Natural killer cell (primary cell): ENCODE measurements around the gene CAPNS2. TPM values are rescaled to one million over a fixed set of nuclear protein-coding genes. Genes with fewer than 3 reads are reported as not detected.

Experiments
- ATAC-seq, 3 donors: fragments of 150-1000 bp in 2 of 3; fragments of 200-7000 bp in 1 of 3; cut with Tn5 transposase; 1 replicate in 1 of 3; 2 replicates in 2 of 3; pipeline ENCODE4 v1.10.0; 2021; ENCODE audit warnings: mild to moderate bottlenecking in 2 of 3, moderate library complexity in 2 of 3
- DNase-seq, 2 donors: peaks; one replicate each; pipeline versions ENCODE4 v3.0.0 to v3.0.0-alpha.2; 2013 to 2021; ENCODE audit warnings: mixed read lengths in 1 of 2
- H3K27ac ChIP-seq: one replicate; pipeline ENCODE4 v1.5.1; 2013; ENCODE audit warnings: mild to moderate bottlenecking, low read length
- H3K27me3 ChIP-seq: one replicate; pipeline ENCODE4 v1.6.1; 2013; ENCODE audit warnings: low read length; ENCODE audit not compliant: control insufficient read depth, insufficient read depth
- H3K36me3 ChIP-seq: one replicate; pipeline ENCODE4 v1.6.1; 2013; ENCODE audit warnings: low read length; ENCODE audit not compliant: control insufficient read depth, insufficient read depth
- H3K4me1 ChIP-seq: one replicate; pipeline ENCODE4 v1.6.1; 2013; ENCODE audit warnings: low read length; ENCODE audit not compliant: control insufficient read depth, insufficient read depth
- H3K4me3 ChIP-seq: one replicate; pipeline ENCODE4 v1.5.1; 2013; ENCODE audit warnings: low read length
- H3K9me3 ChIP-seq: one replicate; pipeline ENCODE4 v1.6.1; 2013; ENCODE audit warnings: low read length; ENCODE audit not compliant: control insufficient read depth, insufficient read depth
- H3K27ac Mint-ChIP-seq, 2 donors: one replicate each; pipeline ENCODE4 v1.8.0; 2022; ENCODE audit warnings: mild to moderate bottlenecking in 2 of 2, mixed read lengths in 2 of 2, moderate library complexity in 1 of 2
- H3K27me3 Mint-ChIP-seq, 2 donors: one replicate each; pipeline ENCODE4 v1.8.0; 2022; ENCODE audit warnings: low read depth in 2 of 2, mixed read lengths in 2 of 2
- H3K36me3 Mint-ChIP-seq: one replicate; pipeline ENCODE4 v1.8.0; 2022; ENCODE audit warnings: mixed read lengths
- H3K4me1 Mint-ChIP-seq, 2 donors: one replicate each; pipeline ENCODE4 v1.8.0; 2022; ENCODE audit warnings: mixed read lengths in 2 of 2
- H3K4me3 Mint-ChIP-seq: one replicate; pipeline ENCODE4 v1.8.0; 2022; ENCODE audit warnings: mild to moderate bottlenecking, moderate library complexity, mixed read lengths
- H3K9me3 Mint-ChIP-seq, 2 donors: one replicate each; pipeline ENCODE4 v1.8.0; 2022; ENCODE audit warnings: mixed read lengths in 2 of 2
- WGBS: methylation state at CpG from one replicate; pipeline ENCODE4 v1.1.7; 2013; ENCODE audit warnings: missing lambda C conversion rate; ENCODE audit not compliant: insufficient coverage; 5-methylcytosine and 5-hydroxymethylcytosine counted together
- intact Hi-C: fragments of 100-400 bp; cut with micrococcal nuclease; formaldehyde crosslinking; loops from one replicate; pipeline ENCODE4 v1.14.2; 2022
- total RNA-seq, 4 donors: library from RNA; stranded (reverse); fragments of 120-200 nt in 1 of 4; gene quantifications; one replicate each; pipeline versions ENCODE4 v1.2.3 to v1.2.4, GENCODE V29; 2013 to 2022
- TF ChIP-seq, protein P1 (sequence below): fragments of 200-600 bp; IDR thresholded peaks from one replicate; pipeline ENCODE4 v1.8.0; 2022; ENCODE audit warnings: antibody characterized with exemption

The CAPNS2 gene
- total RNA-seq, 3 donors from 2014 or later (not counting 1 experiment from before 2014, with no cell fraction given), result 0.60 TPM; not detected in 2

DNA sequence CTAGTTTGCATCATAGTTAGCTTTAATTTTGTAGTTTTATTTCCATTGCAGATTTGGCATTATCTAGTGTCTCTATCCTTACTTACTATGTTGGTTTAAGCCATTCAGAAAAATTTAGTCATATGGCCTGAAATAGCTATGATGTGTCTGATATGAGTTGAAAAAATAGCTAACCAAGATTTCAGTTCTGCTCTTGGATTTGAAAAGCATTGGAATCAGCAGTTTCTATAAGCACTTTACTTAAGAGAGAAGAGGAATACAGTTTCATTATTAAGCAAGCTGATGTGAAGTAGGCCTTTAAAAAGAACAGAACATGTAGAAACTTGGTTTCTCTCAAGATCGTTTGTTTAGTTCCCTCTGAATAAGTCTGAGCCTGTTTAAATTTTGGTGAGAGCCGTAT, 31.7 kb upstream of the CAPNS2 start:
- H3K36me3 Mint-ChIP-seq, result no peaks in the 10 kb centered on the region
- 82% methylated on average over 2 of the region's 2 CpGs for WGBS
- no peak for ATAC-seq
- Histone ChIP-seq H3K27me3 (no peaks in the 10 kb centered on the region), H3K27ac (no peak overlapping the region), H3K4me3 (no peak overlapping the region), H3K4me1 (no peaks in the 10 kb centered on the region), H3K36me3 (no peaks in the 10 kb centered on the region), H3K9me3 (no peaks in the 10 kb centered on the region)
- TF ChIP-seq, protein P1, sequence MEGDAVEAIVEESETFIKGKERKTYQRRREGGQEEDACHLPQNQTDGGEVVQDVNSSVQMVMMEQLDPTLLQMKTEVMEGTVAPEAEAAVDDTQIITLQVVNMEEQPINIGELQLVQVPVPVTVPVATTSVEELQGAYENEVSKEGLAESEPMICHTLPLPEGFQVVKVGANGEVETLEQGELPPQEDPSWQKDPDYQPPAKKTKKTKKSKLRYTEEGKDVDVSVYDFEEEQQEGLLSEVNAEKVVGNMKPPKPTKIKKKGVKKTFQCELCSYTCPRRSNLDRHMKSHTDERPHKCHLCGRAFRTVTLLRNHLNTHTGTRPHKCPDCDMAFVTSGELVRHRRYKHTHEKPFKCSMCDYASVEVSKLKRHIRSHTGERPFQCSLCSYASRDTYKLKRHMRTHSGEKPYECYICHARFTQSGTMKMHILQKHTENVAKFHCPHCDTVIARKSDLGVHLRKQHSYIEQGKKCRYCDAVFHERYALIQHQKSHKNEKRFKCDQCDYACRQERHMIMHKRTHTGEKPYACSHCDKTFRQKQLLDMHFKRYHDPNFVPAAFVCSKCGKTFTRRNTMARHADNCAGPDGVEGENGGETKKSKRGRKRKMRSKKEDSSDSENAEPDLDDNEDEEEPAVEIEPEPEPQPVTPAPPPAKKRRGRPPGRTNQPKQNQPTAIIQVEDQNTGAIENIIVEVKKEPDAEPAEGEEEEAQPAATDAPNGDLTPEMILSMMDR, result no peak
- H3K9me3 Mint-ChIP-seq, result no peaks in the 10 kb centered on the region
- H3K4me3 Mint-ChIP-seq, result no peak overlapping the region
- H3K27me3 Mint-ChIP-seq, result peaks cover 0 to under 1% of the 10 kb centered on the region in 2 donors
- no peak for DNase-seq
- intact Hi-C loops, result no loop called here
- H3K4me1 Mint-ChIP-seq, result no peaks in the 10 kb centered on the region
- no peak overlapping the region for H3K27ac Mint-ChIP-seq

DNA sequence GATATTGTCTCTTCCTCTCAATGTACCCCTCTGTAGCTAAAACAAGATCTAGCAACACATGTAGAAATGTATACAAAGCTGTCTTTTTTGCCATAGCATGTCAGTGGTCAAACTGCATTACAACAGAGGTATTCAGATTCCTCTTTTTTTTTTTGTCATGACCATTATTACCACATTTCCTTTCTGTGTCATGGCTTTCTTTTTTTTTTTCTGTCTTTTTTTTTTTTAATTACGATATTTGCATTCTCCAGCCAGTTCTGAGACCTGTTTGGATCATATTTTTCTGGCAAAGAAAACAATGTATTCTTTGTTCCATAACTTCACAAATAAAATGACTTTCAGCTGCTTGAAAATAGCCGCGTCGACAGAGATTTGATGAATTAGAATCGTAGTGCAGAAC, 27.4 kb upstream of the CAPNS2 start:
- H3K27ac ChIP-seq, result no peak overlapping the region
- H3K9me3 ChIP-seq, result no peaks in the 10 kb centered on the region
- TF ChIP-seq, protein P1, result no peak
- DNase-seq (no peak), ATAC-seq (no peak)
- Mint-ChIP-seq H3K4me3 (no peak overlapping the region), H3K36me3 (no peaks in the 10 kb centered on the region), H3K27me3 (no peaks in the 10 kb centered on the region), H3K9me3 (no peaks in the 10 kb centered on the region), H3K4me1 (no peaks in the 10 kb centered on the region), H3K27ac (no peak overlapping the region)
- H3K36me3 ChIP-seq, result no peaks in the 10 kb centered on the region
- H3K4me1 ChIP-seq, result no peaks in the 10 kb centered on the region
- H3K27me3 ChIP-seq, result no peaks in the 10 kb centered on the region
- intact Hi-C loops, result no loop called here
- WGBS, result 40% methylated on average over 1 of the region's 5 CpGs
- H3K4me3 ChIP-seq, result no peak overlapping the region

DNA sequence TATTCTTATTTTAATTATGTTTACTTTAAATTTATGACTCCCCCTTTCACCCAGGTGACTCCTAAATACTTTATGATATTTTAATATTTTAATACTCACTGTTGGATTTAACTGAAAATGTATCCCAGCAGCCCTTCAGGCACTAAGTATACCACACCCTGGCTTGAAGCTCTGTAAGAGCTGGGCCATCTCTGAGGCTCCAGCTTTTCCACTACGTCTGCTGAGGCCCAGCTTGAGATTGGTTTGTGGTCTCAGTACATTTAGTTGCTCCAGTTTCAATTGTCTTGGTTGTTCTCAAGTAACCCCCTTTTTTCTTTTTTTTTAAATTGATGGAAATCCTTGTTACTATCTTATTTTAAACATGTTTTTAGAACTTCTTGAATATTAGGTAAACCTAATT, 27.0 kb upstream of the CAPNS2 start:
- DNase-seq, result no peak
- H3K36me3 Mint-ChIP-seq, result no peaks in the 10 kb centered on the region
- TF ChIP-seq, protein P1, result no peak
- no peaks in the 10 kb centered on the region for H3K36me3 ChIP-seq
- H3K9me3 ChIP-seq, result no peaks in the 10 kb centered on the region
- no peaks in the 10 kb centered on the region for H3K27me3 ChIP-seq
- no peaks in the 10 kb centered on the region for H3K4me1 Mint-ChIP-seq
- intact Hi-C loops, result no loop called here
- H3K4me1 ChIP-seq, result no peaks in the 10 kb centered on the region
- no peaks in the 10 kb centered on the region for H3K9me3 Mint-ChIP-seq
- ATAC-seq, result no peak
- no peak overlapping the region for H3K4me3 ChIP-seq
- H3K27me3 Mint-ChIP-seq, result peaks cover 0 to 1% of the 10 kb centered on the region in 2 donors
- H3K27ac ChIP-seq, result no peak overlapping the region
- WGBS, result 20% methylated on average over 1 of the region's 1 CpG
- no peak overlapping the region for H3K27ac Mint-ChIP-seq
- H3K4me3 Mint-ChIP-seq, result no peak overlapping the region

DNA sequence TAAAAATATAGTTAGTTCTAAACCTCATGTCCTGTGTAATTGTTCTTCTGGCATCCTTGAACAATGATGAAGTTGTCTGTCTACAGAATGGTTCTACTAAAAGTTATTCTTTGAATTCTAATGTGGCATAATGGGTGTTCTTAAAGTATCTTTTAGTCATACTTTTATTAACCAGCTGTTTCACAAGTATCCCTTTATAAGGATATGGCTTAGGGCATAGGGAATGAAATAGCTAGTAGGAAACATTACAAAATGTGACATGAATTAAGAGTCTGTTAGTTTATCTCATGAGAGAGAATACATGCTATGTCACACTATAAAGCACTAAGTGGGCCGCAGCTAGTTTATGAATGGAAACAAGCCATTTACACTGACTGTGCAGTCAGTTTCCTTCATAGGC, 26.3 kb upstream of the CAPNS2 start:
- Mint-ChIP-seq H3K27me3 (peaks cover 3 to 9% of the 10 kb centered on the region in 2 donors), H3K9me3 (no peaks in the 10 kb centered on the region), H3K36me3 (no peaks in the 10 kb centered on the region), H3K4me1 (no peaks in the 10 kb centered on the region), H3K27ac (no peak overlapping the region), H3K4me3 (no peak overlapping the region)
- ATAC-seq (no peak), DNase-seq (no peak)
- no peak overlapping the region for H3K4me3 ChIP-seq
- WGBS, result no CpG with 5 or more reads among the region's 1 CpG
- TF ChIP-seq, protein P1, result no peak
- intact Hi-C loops, result no loop called here
- H3K9me3 ChIP-seq, result no peaks in the 10 kb centered on the region
- H3K36me3 ChIP-seq, result no peaks in the 10 kb centered on the region
- H3K4me1 ChIP-seq, result no peaks in the 10 kb centered on the region
- H3K27me3 ChIP-seq, result no peaks in the 10 kb centered on the region
- H3K27ac ChIP-seq, result no peak overlapping the region
